Esophagus muscularis mucosa (tissue), 4 donors: ENCODE results near the gene XXYLT1. TPM values are rescaled to one million over a fixed set of nuclear protein-coding genes. Genes with fewer than 3 reads are reported as not detected.

Source experiments
- DNase-seq: peaks from one replicate; pipeline ENCODE4 v3.0.0-alpha.2; 2017; ENCODE audit errors: extremely low spot score
- H3K27ac ChIP-seq, 4 donors: fragments of 200-600 bp; sonication (generic); replicated peaks in 1 of 4; 1 replicate in 3 of 4; 2 replicates in 1 of 4; pipeline ENCODE4 v1.5.1; 2016 to 2019; ENCODE audit warnings: mild to moderate bottlenecking in 1 of 4
- H3K27me3 ChIP-seq, 4 donors: fragments of 200-600 bp; sonication (generic); one replicate each; pipeline versions ENCODE4 v1.5.1 to v1.6.0; 2016 to 2019
- H3K36me3 ChIP-seq, 4 donors: fragments of 200-600 bp; sonication (generic); one replicate each; pipeline ENCODE4 v1.5.1; 2016 to 2019
- H3K4me1 ChIP-seq, 4 donors: fragments of 200-600 bp; sonication (generic); one replicate each; pipeline ENCODE4 v1.5.1; 2016 to 2019
- H3K4me3 ChIP-seq, 4 donors: fragments of 200-600 bp; sonication (generic); 1 replicate in 2 of 4; 2 replicates in 2 of 4; pipeline ENCODE4 v1.5.1; 2016 to 2019; ENCODE audit warnings: mild to moderate bottlenecking in 4 of 4, moderate library complexity in 1 of 4
- H3K9me3 ChIP-seq, 4 donors: fragments of 200-600 bp; sonication (generic); 1 replicate in 3 of 4; 2 replicates in 1 of 4; pipeline ENCODE4 v1.5.1; 2016 to 2019
- CTCF ChIP-seq, 3 experiments: fragments of 200-600 bp in 2 of 3; fragments of 450-650 bp in 1 of 3; sonication (generic) in 2 of 3; IDR thresholded peaks; one replicate each; pipeline ENCODE4 v1.5.1; 2017 to 2019; ENCODE audit warnings: antibody characterized with exemption in 3 of 3, mild to moderate bottlenecking in 2 of 3, moderate library complexity in 1 of 3
- EP300 ChIP-seq: sonication (generic); formaldehyde crosslinking; IDR thresholded peaks from one replicate; pipeline ENCODE4 v1.6.1; 2017; ENCODE audit warnings: antibody characterized with exemption
- POLR2A ChIP-seq: fragments of 450-650 bp; IDR thresholded peaks from one replicate; pipeline ENCODE4 v1.6.1; 2017; ENCODE audit warnings: antibody characterized with exemption, moderate library complexity, mild to moderate bottlenecking, low read depth
- POLR2AphosphoS5 ChIP-seq, 2 donors: sonication (generic); formaldehyde crosslinking; IDR thresholded peaks; one replicate each; pipeline ENCODE4 v1.6.1; 2017; ENCODE audit warnings: antibody characterized with exemption in 2 of 2
- WGBS: methylation state at CpG from one replicate; pipeline ENCODE4 v1.1.5; 2018; 5-methylcytosine and 5-hydroxymethylcytosine counted together
- intact Hi-C: fragments of 100-400 bp; cut with DNase I; formaldehyde crosslinking; loops from one replicate; pipeline ENCODE4 v1.15.1; 2023
- total RNA-seq, 4 donors: library from RNA; depleted of rRNA; stranded (reverse); fragments of >200 nt; gene quantifications; one replicate each; pipeline versions ENCODE4 v1.1.0 to v1.2.1, GENCODE V29; 2016

XXYLT1 gene
- total RNA-seq, 4 donors from 2014 or later, result 8.8 to 18.5 (median 13.9) TPM

GRCh38 chr3:195268576-195269309 is 2.2 kb downstream of the XXYLT1 start:
- no peak for DNase-seq
- H3K27me3 ChIP-seq, result no peaks in the 10 kb centered on the region
- H3K27ac ChIP-seq, result no peak overlapping the region
- no peak overlapping the region for H3K4me3 ChIP-seq
- TF ChIP-seq CTCF (IDR thresholded peaks at IDR 0.05) (no peak), POLR2AphosphoS5 (IDR thresholded peaks at IDR 0.05) (no peak), POLR2A (no peak), EP300 (no peak)
- peaks cover 21 to 30% (median 27%) of the 10 kb centered on the region in 4 donors for H3K4me1 ChIP-seq
- H3K9me3 ChIP-seq, result no peaks in the 10 kb centered on the region
- WGBS, result 90% methylated on average over 11 of the region's 11 CpGs
- H3K36me3 ChIP-seq, result peaks cover 0 to 20% (median 0%) of the 10 kb centered on the region in 4 donors
- intact Hi-C loops, result no loop called here

- no peak overlapping the region for H3K4me3 ChIP-seq
- no peaks in the 10 kb centered on the region for H3K27me3 ChIP-seq
- H3K9me3 ChIP-seq, result no peaks in the 10 kb centered on the region
- 93% methylated on average over 3 of the region's 3 CpGs for WGBS
- no peak overlapping the region for H3K27ac ChIP-seq
- DNase-seq, result no peak
- no peak for TF ChIP-seq POLR2AphosphoS5 (IDR thresholded peaks at IDR 0.05)
- no peak for TF ChIP-seq EP300
- no peak for TF ChIP-seq POLR2A
- TF ChIP-seq CTCF (IDR thresholded peaks at IDR 0.05), result no peak
- intact Hi-C loops, result no loop called here
- peaks cover 0 to 20% (median 0%) of the 10 kb centered on the region in 4 donors for H3K36me3 ChIP-seq
- peaks cover 20 to 28% (median 26%) of the 10 kb centered on the region in 4 donors for H3K4me1 ChIP-seq
These were observed 3.9 kb downstream of the XXYLT1 start for GRCh38 chr3:195267096-195267495.

- intact Hi-C loops, result no loop called here
- no peaks in the 10 kb centered on the region for H3K27me3 ChIP-seq
- WGBS, result 86% methylated on average over 5 of the region's 5 CpGs
- peaks cover 15 to 22% (median 20%) of the 10 kb centered on the region in 4 donors for H3K4me1 ChIP-seq
- no peak for TF ChIP-seq EP300
- TF ChIP-seq CTCF (IDR thresholded peaks at IDR 0.05), result no peak
- TF ChIP-seq POLR2AphosphoS5 (IDR thresholded peaks at IDR 0.05), result no peak
- TF ChIP-seq POLR2A, result no peak
- H3K4me3 ChIP-seq, result no peak overlapping the region
- H3K27ac ChIP-seq, result no peak overlapping the region
- H3K9me3 ChIP-seq, result no peaks in the 10 kb centered on the region
- H3K36me3 ChIP-seq, result peaks cover 0 to 20% (median 0%) of the 10 kb centered on the region in 4 donors
- DNase-seq, result no peak
These were observed 4.5 kb downstream of the XXYLT1 start for GRCh38 chr3:195266428-195266827.

GRCh38 chr3:195265363-195265976 is 5.5 kb downstream of the XXYLT1 start:
- H3K27ac ChIP-seq, result no peak overlapping the region
- peaks cover 0 to 20% (median 0%) of the 10 kb centered on the region in 4 donors for H3K36me3 ChIP-seq
- intact Hi-C loops, result no loop called here
- H3K27me3 ChIP-seq, result no peaks in the 10 kb centered on the region
- peaks cover 21 to 27% (median 26%) of the 10 kb centered on the region in 4 donors for H3K4me1 ChIP-seq
- no peak overlapping the region for H3K4me3 ChIP-seq
- WGBS, result 88% methylated on average over 12 of the region's 13 CpGs
- DNase-seq, result no peak
- TF ChIP-seq POLR2AphosphoS5 (IDR thresholded peaks at IDR 0.05), result no peak
- no peak for TF ChIP-seq CTCF (IDR thresholded peaks at IDR 0.05)
- no peak for TF ChIP-seq EP300
- TF ChIP-seq POLR2A, result no peak
- H3K9me3 ChIP-seq, result no peaks in the 10 kb centered on the region
